ENCODE data around the gene KLHL6. TPM values are rescaled to one million over a fixed set of nuclear protein-coding genes. Genes with fewer than 3 reads are reported as not detected.

The KLHL6 gene
- total and polyA plus RNA-seq, 2 of the 8 experiments (the other 6 are each of a cell fraction or from before 2014, with no cell fraction given): 0.05 TPM; not detected in 1

DNA sequence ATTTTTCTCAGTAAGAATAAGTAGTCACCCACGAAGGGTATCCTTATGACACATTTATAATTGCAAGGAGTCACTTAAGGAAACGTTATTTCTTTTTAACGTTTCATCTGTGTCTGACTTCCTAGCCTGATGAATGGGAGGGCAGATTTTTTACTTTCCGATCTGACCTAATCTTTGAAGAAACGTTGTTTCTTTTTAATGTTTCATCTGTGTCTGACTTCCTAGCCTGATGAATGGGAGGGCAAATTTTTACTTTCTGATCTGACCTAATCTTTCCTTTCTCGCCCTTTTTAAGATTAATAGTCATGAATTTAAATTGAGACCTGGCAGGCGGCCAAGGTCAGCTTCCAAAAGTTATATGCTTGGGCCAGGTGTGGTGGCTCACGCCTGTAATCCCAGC, 3.0 kb upstream of the KLHL6 start:
- no peaks in the 10 kb centered on the region for H3K79me2 ChIP-seq (ENCODE audit: control insufficient read depth in 1 of 2, insufficient read depth in 2 of 2, low read length in 2 of 2)
- POLR2A ChIA-PET (ENCODE audit: partially characterized antibody): no interaction called here
- no peak for FAIRE-seq
- no peak overlapping the region for H3K9ac ChIP-seq (replicated peaks in 1 of 4; ENCODE audit: extremely low read depth in 1 of 4, low read depth in 3 of 4, low read length in 3 of 4)
- H2BK12ac ChIP-seq (ENCODE audit: low read depth, low read length): no peak overlapping the region
- no peak overlapping the region for H2BK20ac ChIP-seq (ENCODE audit: low read length)
- no peaks in the 10 kb centered on the region for H3K23me2 ChIP-seq (ENCODE audit: low read depth, low read length)
- no peaks in the 10 kb centered on the region for H3K9me3 ChIP-seq (ENCODE audit: insufficient read depth in 2 of 2, low read depth in 1 of 2, low read length in 1 of 2)
- 83% methylated on average over 8 of the region's 8 CpGs; no CpG with 5 or more reads in 1 of the 2 experiments for WGBS, 2 experiments (ENCODE audit: extremely low coverage in 1 of 2, insufficient coverage in 1 of 2, insufficient read length in 1 of 2, insufficient replicate concordance in 2 of 2, low coverage in 1 of 2, low lambda C conversion rate in 2 of 2, missing lambda C conversion rate in 1 of 2)
- DNase-seq (ENCODE audit: low read depth in 1 of 2, low spot score in 2 of 2): no peak
- H4K20me1 ChIP-seq (replicated peaks in 1 of 2; ENCODE audit: control insufficient read depth in 1 of 2, insufficient read depth in 2 of 2, low read length in 2 of 2): no peaks in the 10 kb centered on the region
- no peak overlapping the region for H2AFZ ChIP-seq (ENCODE audit: low read length)
- H3K4me1 ChIP-seq (replicated peaks in 1 of 4; ENCODE audit: control insufficient read depth in 3 of 4, insufficient read depth in 4 of 4, low read length in 3 of 4): peaks cover 0 to 3% (median 0%) of the 10 kb centered on the region in 4 experiments; a peak in 2 of 7 replicates
- no peak overlapping the region for H3K23ac ChIP-seq (ENCODE audit: insufficient read length)
- CTCF ChIA-PET (ENCODE audit: partially characterized antibody): interaction anchor here (1.2 kb wide), 1 partner anchor 436 kb away, joined by 5 read pairs; no protein-coding TSS in a partner anchor
- H3K14ac ChIP-seq (ENCODE audit: insufficient read length): no peak overlapping the region
- H3K4me3 ChIP-seq (ENCODE audit: extremely low read depth in 1 of 4, insufficient read depth in 2 of 4, low read depth in 3 of 4, low read length in 4 of 4): no peak overlapping the region
- H2BK120ac ChIP-seq (replicated peaks; ENCODE audit: low read depth, low read length): no peak overlapping the region
- H3K4ac ChIP-seq (replicated peaks; ENCODE audit: insufficient read length, low read depth, low read length): no peak overlapping the region
- no peak overlapping the region for H3K27ac ChIP-seq (ENCODE audit: low read depth, low read length)
- H3K36me3 ChIP-seq (ENCODE audit: control insufficient read depth in 2 of 4, insufficient read depth in 4 of 4, low read length in 3 of 4): no peaks in the 10 kb centered on the region
- H3K56ac ChIP-seq (replicated peaks; ENCODE audit: insufficient read length, low read depth, low read length): no peak overlapping the region
- no peak overlapping the region for H2BK5ac ChIP-seq (ENCODE audit: low read depth, low read length)
- no peak overlapping the region for H2BK15ac ChIP-seq (ENCODE audit: low read length)
- H3K4me2 ChIP-seq (ENCODE audit: insufficient read depth in 1 of 2, low read depth in 2 of 2, low read length in 2 of 2): no peak overlapping the region
- no peaks in the 10 kb centered on the region for H3K27me3 ChIP-seq (replicated peaks in 1 of 4; ENCODE audit: control insufficient read depth in 3 of 4, extremely low read depth in 1 of 4, insufficient read depth in 3 of 4, low read length in 3 of 4)
- no peak overlapping the region for H4K91ac ChIP-seq (replicated peaks; ENCODE audit: insufficient read length, low read length)
- H3K79me1 ChIP-seq (ENCODE audit: low read depth, low read length): no peaks in the 10 kb centered on the region
- no peak overlapping the region for H4K8ac ChIP-seq (ENCODE audit: extremely low read depth, insufficient read depth, low read length)
- no peak overlapping the region for H2AK5ac ChIP-seq (ENCODE audit: low read depth, low read length)
- TF ChIP-seq JUN (IDR thresholded peaks at IDR 0.05; ENCODE audit: low read depth, low read length) (no peak), POLR2AphosphoS5 (IDR thresholded peaks at IDR 0.05; ENCODE audit: low read depth, low read length) (no peak), EZH2 (IDR thresholded peaks at IDR 0.05; ENCODE audit: low read depth, low read length, severe bottlenecking) (no peak)
- H3K18ac ChIP-seq (ENCODE audit: extremely low read depth, low read length): no peak overlapping the region
- no peak overlapping the region for H4K5ac ChIP-seq (ENCODE audit: insufficient read length, low read depth, low read length)
